Adrenal gland (tissue), 12 donors: ENCODE data around the gene ATXN1L. TPM values are rescaled to one million over a fixed set of nuclear protein-coding genes. Genes with fewer than 3 reads are reported as not detected.
A peak's percentile ranks its signal among the peaks of the same experiment; 100 is the strongest.

ENCODE experiments used
- DNase-seq, 7 donors: peaks; one replicate each; pipeline ENCODE4 v3.0.0-alpha.2; 2019 to 2020
- H3K27ac ChIP-seq, 5 donors: fragments of 200-600 bp; sonication (generic) in 4 of 5; 1 replicate in 3 of 5; 2 replicates in 2 of 5; pipeline versions ENCODE4 v1.5.1 to v1.8.0; 2016 to 2020; ENCODE audit warnings: mild to moderate bottlenecking in 1 of 5
- H3K27me3 ChIP-seq: fragments of 200-600 bp; 2 replicates; pipeline ENCODE4 v1.8.0; 2021
- H3K36me3 ChIP-seq, 2 donors: fragments of 200-600 bp; replicated peaks in 1 of 2; 1 replicate in 1 of 2; 2 replicates in 1 of 2; pipeline versions ENCODE4 v1.5.1 to v1.8.0; 2018 to 2022
- H3K4me1 ChIP-seq, 2 donors: fragments of 200-600 bp; replicated peaks in 1 of 2; 1 replicate in 1 of 2; 2 replicates in 1 of 2; pipeline versions ENCODE4 v1.5.1 to v1.8.0; 2018 to 2021
- H3K4me3 ChIP-seq, 4 donors: fragments of 200-600 bp; sonication (generic) in 3 of 4; one replicate each; pipeline ENCODE4 v1.5.1; 2016 to 2018
- H3K9me3 ChIP-seq, 3 donors: fragments of 200-600 bp; sonication (generic) in 1 of 3; replicated peaks in 1 of 3; 1 replicate in 2 of 3; 2 replicates in 1 of 3; pipeline versions ENCODE4 v1.5.1 to v1.8.0; 2016 to 2021
- POLR2A ChIP-seq, 2 donors: fragments of 450-650 bp; IDR thresholded peaks; one replicate each; pipeline ENCODE4 v1.6.1; 2017; ENCODE audit warnings: antibody characterized with exemption in 2 of 2, mild to moderate bottlenecking in 2 of 2, moderate library complexity in 1 of 2
- WGBS, 4 donors: extraction: QIAGEN DNeasy Blood & Tissue Kit in 2 of 4; methylation state at CpG; one replicate each; pipeline versions ENCODE4 v1.1.5 to v1.1.7; 2013 to 2017; 5-methylcytosine and 5-hydroxymethylcytosine counted together
- intact Hi-C, 2 donors: fragments of 100-400 bp; cut with DNase I; formaldehyde crosslinking; loops; one replicate each; pipeline versions ENCODE4 v1.14.1 to v1.15.0; 2022 to 2023
- polyA plus RNA-seq, 3 donors: library from polyadenylated mRNA; stranded (reverse); fragments of 200-250 nt in 2 of 3; fragments of 350-450 nt in 1 of 3; fragmentation: Illumina TruSeq in 1 of 3; extraction: RNeasy Lipid Tissue Mini Kit (QIAGEN cat#74804) in 1 of 3; gene quantifications; one replicate each; pipeline ENCODE4 v1.2.3, GENCODE V29; 2013 to 2014
- total RNA-seq, 9 donors: library from RNA; depleted of rRNA in 4 of 9; stranded (reverse); fragments of >200 nt in 4 of 9; fragments of 120-200 nt in 1 of 9; fragmentation: NEBNext Ultra II Directional in 1 of 9; extraction: Animal tissue kit (Norgen Biotek cat#: 25700) in 1 of 9; gene quantifications; one replicate each; pipeline versions ENCODE4 v1.1.0 to v1.2.4, GENCODE V29; 2013 to 2023
- TF ChIP-seq, protein P1 (sequence below), 6 experiments: fragments of 450-650 bp in 4 of 6; fragments of 200-600 bp in 2 of 6; sonication (generic) in 1 of 6; IDR thresholded peaks; 1 replicate in 5 of 6; 2 replicates in 1 of 6; pipeline versions ENCODE4 v1.5.1 to v1.8.0; 2016 to 2021; ENCODE audit warnings: antibody characterized with exemption in 6 of 6, mild to moderate bottlenecking in 2 of 6, moderate library complexity in 1 of 6
- donor health status: healthy with polysubstance abuse.
- donor health status: Bipolar disorder and iron deficiency.
- donor health status: DM: yes; HTN: yes; CAD: no.
- donor health status: DM: no; HTN: no; CAD: no.
- donor health status: DM: no; HTN: no; CAD: no.
- donor health status: DM: yes; HTN: yes; CAD: no.

Gene ATXN1L
- total and polyA plus RNA-seq, 12 donors = 4.9 to 27.1 (median 18.7) TPM

DNA sequence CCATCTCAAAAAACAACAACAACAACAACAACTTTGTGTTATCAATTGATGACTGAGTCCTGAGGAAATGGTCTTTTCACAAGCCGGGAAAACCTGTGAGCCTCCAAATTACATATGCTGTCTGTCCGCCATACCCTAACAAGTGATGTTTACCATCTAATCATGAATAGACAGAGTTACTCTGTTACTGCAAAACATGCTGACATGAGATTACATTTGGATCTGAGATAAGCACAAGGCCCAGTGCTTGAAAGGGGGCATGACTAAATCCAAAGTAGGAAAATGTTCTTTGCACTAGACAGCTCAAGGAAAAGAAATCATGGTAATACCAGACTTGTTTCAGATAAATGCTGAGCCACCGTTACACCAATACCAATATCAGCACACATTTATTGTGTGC lies 8.6 kb upstream of the ATXN1L start:
- Histone ChIP-seq H3K36me3 (no peaks in the 10 kb centered on the region), H3K27ac (no peak overlapping the region), H3K4me1 (no peaks in the 10 kb centered on the region), H3K9me3 (no peaks in the 10 kb centered on the region), H3K27me3 (no peaks in the 10 kb centered on the region), H3K4me3 (no peak overlapping the region)
- WGBS, 4 donors = 76 to 87% (median 86%) methylated on average over 3 of the region's 3 CpGs
- DNase-seq = no peak
- intact Hi-C loops = no loop called here
- no peak for TF ChIP-seq POLR2A (IDR thresholded peaks at IDR 0.05)
- TF ChIP-seq, protein P1, sequence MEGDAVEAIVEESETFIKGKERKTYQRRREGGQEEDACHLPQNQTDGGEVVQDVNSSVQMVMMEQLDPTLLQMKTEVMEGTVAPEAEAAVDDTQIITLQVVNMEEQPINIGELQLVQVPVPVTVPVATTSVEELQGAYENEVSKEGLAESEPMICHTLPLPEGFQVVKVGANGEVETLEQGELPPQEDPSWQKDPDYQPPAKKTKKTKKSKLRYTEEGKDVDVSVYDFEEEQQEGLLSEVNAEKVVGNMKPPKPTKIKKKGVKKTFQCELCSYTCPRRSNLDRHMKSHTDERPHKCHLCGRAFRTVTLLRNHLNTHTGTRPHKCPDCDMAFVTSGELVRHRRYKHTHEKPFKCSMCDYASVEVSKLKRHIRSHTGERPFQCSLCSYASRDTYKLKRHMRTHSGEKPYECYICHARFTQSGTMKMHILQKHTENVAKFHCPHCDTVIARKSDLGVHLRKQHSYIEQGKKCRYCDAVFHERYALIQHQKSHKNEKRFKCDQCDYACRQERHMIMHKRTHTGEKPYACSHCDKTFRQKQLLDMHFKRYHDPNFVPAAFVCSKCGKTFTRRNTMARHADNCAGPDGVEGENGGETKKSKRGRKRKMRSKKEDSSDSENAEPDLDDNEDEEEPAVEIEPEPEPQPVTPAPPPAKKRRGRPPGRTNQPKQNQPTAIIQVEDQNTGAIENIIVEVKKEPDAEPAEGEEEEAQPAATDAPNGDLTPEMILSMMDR (IDR thresholded peaks at IDR 0.05) = no peak

DNA sequence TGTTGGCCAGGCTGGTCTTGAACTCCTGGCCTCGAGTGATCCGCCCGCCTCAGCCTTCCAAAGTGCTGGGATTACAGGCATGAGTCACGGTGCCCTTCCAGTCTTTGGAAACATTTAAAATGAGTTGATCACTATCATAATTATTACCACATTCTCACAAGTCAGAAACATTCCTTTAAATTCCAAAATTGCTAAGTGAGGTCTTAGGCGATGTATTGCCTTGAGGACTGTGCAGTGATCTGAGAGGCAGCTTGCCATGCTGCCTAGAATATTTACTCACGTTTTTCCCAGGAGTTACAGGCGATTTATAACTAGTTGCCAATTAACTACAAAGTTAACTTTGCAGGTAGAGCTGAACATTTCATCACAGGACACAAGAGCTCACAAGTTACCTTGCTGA lies 5.7 kb upstream of the ATXN1L start:
- intact Hi-C loops = no loop called here
- no peak for TF ChIP-seq POLR2A (IDR thresholded peaks at IDR 0.05)
- TF ChIP-seq, protein P1 (IDR thresholded peaks at IDR 0.05) = no peak
- Histone ChIP-seq H3K27ac (no peak overlapping the region), H3K4me3 (no peak overlapping the region), H3K36me3 (no peaks in the 10 kb centered on the region), H3K27me3 (no peaks in the 10 kb centered on the region), H3K4me1 (no peaks in the 10 kb centered on the region), H3K9me3 (no peaks in the 10 kb centered on the region)
- DNase-seq = no peak
- WGBS, 4 donors = 66 to 71% (median 66%) methylated on average over 7 of the region's 7 CpGs

DNA sequence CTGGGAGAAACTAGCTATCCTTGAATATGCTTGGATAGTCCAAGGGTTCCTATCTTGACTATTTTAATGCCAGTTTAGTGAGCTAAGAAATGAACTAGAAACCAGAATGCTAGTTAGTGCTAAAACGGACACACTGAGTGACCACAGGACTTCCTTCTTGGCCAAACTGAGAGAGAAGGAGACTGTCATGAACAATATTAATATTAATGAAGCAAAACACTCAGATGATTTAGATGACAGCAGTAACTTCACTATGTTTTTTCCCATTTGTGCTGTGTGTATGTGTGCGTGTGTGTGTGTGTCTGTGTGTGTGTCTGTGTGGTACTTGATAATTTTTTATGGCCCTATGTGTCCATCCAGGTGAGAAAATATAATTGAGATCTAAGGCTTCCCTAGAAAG lies 2.2 kb upstream of the ATXN1L start:
- 62 to 81% (median 64%) methylated on average over 2 of the region's 2 CpGs for WGBS, 4 donors
- no peak for DNase-seq
- Histone ChIP-seq H3K27ac (no peak overlapping the region), H3K27me3 (no peaks in the 10 kb centered on the region), H3K36me3 (peaks cover 0 to 8% of the 10 kb centered on the region in 2 donors), H3K4me1 (peaks cover 5 to 15% of the 10 kb centered on the region in 2 donors), H3K9me3 (no peaks in the 10 kb centered on the region), H3K4me3 (no peak overlapping the region)
- TF ChIP-seq, protein P1 (IDR thresholded peaks at IDR 0.05) = no peak
- no peak for TF ChIP-seq POLR2A (IDR thresholded peaks at IDR 0.05)
- intact Hi-C loops = no loop called here

DNA sequence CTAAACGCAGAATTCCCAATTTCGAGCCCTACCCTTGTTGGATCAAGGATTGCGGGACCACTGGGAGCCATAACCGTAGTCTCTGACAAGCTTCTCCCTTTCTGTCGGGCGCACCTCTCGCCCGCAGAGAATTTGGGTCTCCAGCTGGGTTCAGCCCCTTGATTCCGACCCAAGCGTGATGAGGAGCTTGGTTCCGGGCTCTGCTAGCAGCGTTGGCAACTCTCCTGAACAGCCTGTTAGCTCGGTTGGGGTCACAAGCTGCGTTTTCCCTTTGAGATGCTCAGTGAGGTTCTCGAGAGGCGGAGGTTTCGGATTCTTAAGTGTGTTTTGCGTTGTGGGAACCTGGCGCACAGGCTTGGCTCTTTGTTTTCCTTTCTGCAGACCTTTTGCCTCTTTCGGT lies 655 bp downstream of the ATXN1L start:
- TF ChIP-seq, protein P1 (IDR thresholded peaks at IDR 0.05) = no peak
- TF ChIP-seq POLR2A (IDR thresholded peaks at IDR 0.05) = no peak

More for the DNA sequence above, 655 bp downstream of the ATXN1L start:
- no peaks in the 10 kb centered on the region for H3K27me3 ChIP-seq
- no peaks in the 10 kb centered on the region for H3K9me3 ChIP-seq
- peak overlapping the region in 4 of 5 donors; percentile 66 to 84 (median 82) for H3K27ac ChIP-seq
- peak in 4 of 7 donors; percentile 17 to 53 (median 26) for DNase-seq
- H3K4me3 ChIP-seq = peak overlapping the region; percentile 80 to 94 (median 86)
- peaks cover 5 to 15% of the 10 kb centered on the region in 2 donors for H3K4me1 ChIP-seq
- H3K36me3 ChIP-seq = peaks cover 0 to 35% of the 10 kb centered on the region in 2 donors
- intact Hi-C loops = no loop called here
- WGBS, 4 donors = 0 to 1% (median 1%) methylated on average over 10 to 20 of the region's 20 CpGs
